Measurements from ENCODE around the gene AIRE.
A peak's percentile ranks its signal among the peaks of the same experiment; 100 is the strongest.

AIRE gene

DNA sequence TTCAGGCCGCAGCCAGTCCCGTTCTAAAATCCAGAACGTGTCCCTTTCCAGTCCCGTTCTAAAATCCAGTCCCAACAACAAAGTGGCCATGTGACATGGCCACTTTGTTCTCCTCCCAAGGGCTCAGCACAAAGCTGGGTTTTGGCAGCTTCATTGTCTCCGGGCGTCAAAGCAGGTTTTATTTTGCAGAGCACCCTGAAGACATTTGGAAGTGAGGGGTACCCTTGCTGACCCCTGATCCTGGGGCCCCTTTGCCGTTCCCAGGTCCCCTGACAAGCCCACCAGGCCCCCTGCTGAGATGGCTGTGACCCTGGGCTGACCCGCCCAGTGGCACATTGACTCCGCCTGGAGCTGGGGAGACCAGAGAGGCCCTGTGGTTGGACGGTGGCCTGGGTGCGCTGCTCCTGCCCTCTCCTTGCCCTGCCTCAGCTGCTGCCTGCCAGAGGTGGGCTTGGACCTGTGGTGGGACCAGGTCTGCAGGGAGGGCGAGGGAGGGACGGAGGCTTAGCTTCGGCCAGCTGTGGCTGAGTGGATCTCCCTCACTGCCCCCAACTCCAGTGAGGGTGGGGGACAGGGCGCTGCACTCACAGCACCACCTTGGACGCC lies 18.4 kb downstream of the AIRE start:
- no peak for FAIRE-seq
- DNase-seq (ENCODE audit: low spot score), result no peak

DNA sequence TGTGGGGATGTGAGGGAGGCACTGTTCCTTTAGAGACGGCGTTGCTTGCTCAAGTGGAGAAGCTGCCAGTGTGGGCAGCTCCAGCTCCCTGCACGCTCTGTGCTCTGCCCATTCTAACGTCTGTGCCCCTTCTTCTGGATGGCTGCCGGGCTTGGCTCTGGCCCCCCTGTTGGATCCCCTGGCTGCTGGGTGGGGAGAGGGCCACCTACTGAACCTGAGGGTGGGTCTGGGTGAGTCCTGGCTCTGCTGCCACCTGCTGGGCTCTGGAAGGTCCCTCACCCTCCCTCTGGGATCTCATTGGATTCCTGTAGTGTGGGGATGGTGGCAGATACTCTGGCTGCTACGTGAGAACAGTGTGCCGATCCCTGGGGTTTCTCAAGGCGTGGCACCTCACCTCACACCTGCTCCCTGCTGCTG lies 19.2 kb downstream of the AIRE start:
- DNase-seq (ENCODE audit: low spot score) (peak; percentile 46), FAIRE-seq (no peak)

DNA sequence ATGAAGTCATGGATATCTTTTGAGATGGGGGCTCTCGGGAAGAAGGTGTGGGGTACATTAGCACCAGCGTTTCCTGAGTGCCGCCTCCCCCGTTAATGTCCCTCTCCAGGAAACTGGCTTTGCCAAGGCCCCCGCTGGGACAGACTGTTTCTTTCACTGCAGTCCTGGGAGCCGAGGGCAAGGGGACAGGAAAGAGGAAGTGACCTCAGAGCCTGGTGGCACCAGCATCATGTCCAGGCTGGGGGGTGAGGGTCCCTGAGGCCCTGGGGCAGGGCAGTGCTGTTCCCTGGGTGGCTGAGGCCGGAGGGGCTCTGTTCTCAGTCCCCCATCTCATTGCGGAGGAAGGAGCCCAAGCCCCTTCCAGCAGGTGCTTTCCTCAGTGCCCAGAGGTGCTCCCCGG lies 20.0 kb downstream of the AIRE start:
- FAIRE-seq (no peak), DNase-seq (ENCODE audit: low spot score) (no peak)

DNA sequence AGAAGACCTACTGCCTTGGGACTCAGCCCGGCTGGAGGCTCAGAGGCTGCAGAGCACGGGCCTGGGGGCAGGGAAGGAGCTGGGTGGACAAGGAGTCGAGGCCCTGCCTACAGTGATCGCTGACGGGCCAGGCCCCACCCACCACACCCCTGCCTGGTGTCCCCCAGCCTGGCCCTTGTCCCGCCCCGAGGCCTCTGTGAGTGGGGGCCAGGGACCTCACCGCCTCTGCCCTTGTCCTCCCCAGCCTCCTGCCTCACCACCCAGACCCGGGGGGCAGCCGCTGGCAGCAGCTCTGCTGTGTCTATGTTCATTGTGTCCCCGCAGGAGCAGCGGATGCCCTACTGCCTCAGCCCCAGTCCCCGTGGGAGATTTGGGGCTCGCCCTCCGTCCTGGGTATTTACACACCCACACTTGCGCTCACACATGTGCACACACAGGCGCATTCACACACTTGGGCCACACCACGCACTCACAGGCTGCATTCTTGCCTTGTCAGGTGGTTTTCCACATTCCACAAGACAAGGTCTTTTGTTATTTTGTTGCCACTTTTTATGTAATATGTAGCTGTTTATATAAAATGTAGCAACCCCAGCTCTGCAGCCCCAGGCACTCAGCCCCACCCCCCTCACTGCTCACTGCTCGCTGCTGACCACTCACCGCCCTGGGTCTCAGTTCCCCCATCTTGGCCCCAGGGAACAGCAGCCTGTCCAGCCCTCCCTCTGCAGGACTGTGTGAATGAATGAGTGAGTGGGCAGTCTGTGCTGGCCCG lies 21.4 kb downstream of the AIRE start:
- no peak for DNase-seq (ENCODE audit: low spot score)
- FAIRE-seq, result no peak

DNA sequence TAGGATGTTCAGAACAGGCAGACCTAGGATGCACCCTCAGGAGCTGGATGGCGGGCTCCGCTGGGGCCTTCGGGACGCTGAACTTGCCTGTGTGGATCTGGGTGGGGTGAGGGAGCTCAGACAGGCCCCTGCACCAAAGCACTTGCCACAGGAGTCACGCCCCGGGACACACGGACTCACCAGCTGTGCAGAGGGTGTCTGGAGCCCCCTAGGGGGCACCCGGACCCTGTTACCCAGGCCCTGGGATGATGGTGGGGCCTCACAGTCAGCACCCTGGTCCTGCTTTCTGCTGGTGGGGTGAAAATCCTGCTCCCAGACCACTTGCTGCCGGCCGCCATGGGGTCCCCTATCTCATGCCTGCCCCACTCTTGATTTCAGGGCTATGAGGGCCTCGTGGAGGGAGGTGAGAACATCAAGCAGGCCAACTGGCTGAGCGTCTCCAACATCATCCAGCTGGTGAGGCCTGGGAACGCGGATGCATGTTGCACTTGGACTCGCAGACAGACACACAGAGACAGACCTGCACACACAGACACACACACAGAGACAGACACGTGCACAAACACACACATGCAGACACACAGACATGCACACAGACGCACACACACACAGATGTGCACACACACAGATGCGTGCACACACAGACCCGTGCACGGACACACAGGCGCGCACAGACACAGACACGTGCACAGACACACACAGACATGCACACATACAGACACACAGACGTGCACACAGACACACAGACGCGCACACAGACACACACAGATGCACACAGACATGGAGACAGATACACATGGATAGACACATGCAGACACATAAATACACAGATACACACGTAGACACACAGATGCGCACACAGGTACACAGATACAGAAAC lies 25.2 kb downstream of the AIRE start:
- DNase-seq (ENCODE audit: low spot score) (no peak), FAIRE-seq (no peak)

DNA sequence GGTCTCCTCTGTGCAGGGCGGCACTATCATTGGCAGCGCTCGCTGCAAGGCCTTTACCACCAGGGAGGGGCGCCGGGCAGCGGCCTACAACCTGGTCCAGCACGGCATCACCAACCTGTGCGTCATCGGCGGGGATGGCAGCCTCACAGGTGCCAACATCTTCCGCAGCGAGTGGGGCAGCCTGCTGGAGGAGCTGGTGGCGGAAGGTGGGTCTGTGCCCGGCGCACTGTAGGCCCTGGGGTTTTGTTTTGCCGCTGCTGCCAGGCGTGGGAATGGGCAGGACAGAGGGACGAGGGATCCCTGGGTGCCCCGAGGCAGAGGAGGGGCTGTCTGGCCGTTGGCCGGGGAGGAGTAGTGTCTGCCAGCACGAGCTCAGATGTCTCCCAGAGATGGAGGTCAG lies 26.4 kb downstream of the AIRE start:
- DNase-seq (ENCODE audit: low spot score), result no peak
- no peak for FAIRE-seq

DNA sequence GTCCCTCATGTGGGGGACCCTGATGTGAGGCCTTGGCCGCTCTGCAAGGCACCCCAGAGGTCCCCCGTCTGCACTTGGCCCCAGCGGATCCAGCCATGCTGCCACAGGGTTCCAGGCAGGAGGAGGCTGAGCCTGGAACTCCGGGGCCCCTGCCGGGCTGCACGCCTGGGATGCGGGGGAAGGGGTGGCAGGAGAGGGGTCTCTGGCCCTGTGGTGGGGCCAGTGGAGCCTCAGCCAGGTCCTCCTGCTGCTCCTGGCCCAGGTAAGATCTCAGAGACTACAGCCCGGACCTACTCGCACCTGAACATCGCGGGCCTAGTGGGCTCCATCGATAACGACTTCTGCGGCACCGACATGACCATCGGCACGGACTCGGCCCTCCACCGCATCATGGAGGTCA lies 27.0 kb downstream of the AIRE start:
- DNase-seq (ENCODE audit: low spot score) (no peak), FAIRE-seq (no peak)

DNA sequence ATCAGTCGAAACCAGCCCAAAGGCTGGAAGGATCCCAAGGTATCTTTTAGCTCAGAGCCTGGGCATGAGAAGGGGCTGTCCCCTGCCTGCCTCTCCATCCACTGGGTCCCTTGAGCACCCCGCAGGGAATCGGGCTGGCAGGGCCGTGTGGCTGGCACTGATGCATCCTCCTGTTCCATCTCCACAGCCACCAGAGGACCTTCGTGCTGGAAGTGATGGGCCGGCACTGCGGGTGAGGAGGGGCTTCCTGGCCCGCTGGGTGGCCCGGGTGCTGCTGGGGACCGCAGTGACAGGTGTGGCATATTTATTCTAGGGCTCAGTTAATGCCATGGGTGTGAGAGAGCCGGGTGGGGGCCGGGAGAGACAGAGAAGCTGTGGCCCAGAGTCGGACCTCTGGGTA lies 27.8 kb downstream of the AIRE start:
- FAIRE-seq (no peak), DNase-seq (ENCODE audit: low spot score) (no peak)

DNA sequence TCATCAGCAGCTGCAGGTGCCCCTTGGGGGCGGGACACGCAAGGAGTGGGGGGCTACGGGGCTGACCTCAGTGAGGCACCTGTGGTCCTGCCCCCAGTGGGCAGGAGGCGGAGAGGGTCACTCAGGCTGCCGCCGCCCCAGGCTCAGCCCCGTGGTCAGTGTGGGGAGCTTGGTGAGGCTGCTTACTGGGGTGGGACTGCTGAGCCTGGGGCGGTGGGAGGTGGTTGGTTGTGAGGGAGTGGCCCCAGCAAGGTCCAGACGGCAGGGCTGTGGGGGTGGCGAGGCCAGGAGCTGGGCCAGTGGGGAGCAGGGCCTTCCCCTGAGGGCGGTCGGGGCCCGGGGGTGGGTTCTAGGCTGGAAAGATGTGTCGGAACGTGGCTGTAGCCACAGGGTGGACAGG lies 28.5 kb downstream of the AIRE start:
- FAIRE-seq (no peak), DNase-seq (ENCODE audit: low spot score) (no peak)

DNA sequence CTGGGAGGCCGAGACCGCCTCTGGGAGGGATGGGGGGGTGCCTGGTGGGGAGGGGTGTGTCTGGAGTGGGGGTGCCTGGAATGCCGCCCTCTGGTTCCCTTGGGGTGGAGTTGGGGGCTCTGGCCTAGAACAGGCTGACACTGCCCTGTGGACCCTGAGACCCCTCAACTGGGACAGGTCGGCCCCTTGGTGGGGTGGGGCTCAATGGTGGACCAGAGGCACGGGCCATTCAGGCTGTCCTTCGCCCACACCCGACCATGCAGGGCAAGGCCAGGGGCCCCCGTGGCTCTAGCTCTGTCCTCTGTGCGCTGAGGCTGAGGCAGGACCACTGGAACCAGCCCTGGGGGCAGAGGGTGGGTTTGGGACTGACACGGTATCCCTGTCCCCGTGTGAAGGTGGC lies 28.9 kb downstream of the AIRE start:
- FAIRE-seq (no peak), DNase-seq (ENCODE audit: low spot score) (no peak)

DNA sequence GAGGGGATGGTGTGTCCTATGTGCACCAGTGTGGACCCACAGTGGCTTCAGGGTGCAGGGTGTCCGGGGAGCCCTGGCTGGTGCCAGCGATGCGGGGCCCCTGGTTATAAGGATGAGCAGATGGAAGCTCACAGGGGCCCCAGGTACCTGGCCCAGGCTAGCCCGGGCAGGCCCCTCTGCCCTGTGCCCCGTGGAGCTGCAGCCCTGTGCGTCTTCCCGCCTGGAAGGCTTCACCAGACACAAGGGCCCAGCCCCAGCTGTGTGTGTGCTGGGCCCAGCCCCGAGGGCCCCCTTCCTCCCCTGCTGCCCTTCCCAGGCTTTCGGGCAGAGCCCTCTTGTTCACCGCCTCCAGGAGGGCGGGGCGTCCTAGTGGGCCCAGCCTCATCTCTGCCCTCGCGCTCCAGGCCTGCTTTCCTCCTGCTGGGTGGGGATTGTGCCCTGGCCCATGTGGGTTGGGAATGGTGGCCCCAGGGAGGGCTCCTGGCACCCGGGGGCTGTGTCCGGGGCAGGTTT lies 30.1 kb downstream of the AIRE start:
- no peak for FAIRE-seq
- DNase-seq (ENCODE audit: low spot score), result no peak

DNA sequence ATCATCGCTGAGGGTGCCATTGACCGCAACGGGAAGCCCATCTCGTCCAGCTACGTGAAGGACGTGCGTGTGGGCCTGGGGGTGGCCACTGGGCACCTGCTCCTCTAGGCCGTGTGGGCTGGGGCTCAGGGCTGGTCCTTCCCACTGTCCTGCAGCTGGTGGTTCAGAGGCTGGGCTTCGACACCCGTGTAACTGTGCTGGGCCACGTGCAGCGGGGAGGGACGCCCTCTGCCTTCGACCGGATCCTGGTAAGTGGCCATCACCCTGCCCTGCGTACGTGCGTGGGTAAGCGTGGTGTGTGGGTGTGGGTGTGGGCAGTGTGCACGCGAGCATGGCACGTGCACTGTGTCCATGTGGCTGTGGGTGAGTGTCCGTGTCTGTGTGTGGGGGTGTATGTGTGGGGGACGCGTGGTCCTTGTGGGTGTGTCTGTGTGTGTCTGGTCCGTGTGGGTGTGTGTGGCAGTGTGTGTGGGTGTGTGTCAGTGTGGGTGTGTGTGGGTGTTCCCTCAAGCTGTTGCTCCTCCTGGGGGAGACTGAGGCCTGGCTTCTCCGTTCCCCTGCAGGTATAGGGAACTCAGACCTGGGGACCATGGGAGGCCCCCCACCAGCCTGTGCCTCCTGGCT lies 30.7 kb downstream of the AIRE start:
- FAIRE-seq (peak; percentile 84), DNase-seq (ENCODE audit: low spot score) (no peak)

DNA sequence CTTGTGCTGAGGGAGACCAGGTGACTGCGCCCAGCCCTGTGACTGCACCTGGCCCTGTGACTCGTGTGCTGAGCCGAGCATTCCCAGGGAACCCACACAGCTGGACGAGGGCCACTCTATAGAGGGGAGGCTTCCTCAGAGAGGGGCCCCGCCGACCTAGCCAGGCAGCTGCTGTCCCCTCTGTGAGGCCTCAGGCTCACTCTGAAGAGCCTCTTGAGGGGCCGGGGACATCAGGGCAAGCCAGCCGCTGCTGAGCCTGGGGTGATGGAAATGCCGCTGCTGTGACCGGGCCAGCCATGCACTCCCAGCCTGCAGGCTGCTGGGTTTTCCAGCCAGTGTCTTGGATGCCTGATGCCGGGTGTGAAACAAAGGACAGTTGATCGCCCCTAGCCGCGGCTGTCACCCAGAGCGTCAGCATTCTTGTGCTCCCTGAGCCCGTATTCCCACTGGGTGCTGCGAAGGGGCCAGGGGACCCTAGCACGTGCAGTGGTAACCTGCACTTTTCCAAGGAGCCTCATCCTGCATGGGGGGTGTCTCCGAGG lies 31.6 kb downstream of the AIRE start:
- FAIRE-seq (no peak), DNase-seq (ENCODE audit: low spot score) (no peak)

DNA sequence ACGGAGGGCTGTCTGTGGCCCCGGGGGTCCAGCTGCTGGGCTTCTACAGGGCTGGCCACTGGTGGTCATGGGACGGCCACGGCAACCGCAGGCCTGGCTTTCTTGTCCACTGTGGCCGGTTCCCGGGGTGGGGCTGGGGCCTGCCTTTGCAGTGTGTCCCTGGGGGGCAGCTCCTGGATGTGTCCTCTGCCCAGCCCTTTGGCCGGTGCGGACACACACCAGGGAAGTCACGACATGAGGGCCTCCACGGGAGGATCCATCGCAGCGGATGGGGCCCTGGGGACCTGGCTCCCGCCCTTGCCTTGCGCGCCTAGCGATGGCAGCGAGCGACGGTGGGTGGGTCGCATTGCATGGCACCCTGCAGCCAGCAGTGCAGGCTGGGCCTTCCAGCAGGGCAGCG lies 32.2 kb downstream of the AIRE start:
- no peak for DNase-seq (ENCODE audit: low spot score)

DNA sequence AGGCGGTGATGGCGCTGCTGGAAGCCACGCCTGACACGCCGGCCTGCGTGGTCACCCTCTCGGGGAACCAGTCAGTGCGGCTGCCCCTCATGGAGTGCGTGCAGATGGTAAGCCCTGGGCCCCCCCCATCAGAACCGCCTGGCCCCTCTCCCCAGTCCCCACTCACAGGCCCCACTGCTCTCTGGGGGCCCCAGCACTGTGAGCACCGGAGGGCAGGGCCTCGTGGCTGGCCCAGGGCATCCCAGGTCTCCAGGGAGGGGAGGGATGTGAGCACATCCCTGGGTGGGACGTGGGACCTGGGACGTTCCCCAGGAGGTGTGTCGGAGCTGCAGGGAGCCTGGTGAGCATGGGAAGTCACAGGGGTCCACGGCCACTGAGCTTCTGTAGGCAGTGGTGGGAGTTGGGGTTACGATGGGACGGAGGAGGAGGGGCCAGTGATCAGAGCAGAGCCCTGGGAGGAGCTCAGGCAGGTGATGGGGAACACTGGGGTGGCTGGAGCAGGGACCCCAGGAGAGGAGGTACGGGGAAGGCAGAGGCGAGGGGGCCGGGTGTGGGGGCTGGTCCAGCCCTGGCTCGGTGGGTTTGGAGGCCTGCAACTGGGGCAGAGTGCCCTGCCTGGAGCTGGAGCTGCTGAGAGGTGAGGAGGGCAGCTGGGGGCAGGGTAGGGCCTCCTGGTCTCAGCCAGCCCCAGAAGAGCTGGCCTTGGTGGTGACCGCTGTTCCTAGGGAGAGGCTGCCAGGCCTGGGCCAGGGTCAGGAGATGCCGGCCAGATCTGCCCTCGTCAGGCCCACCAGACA lies 33.0 kb downstream of the AIRE start:
- DNase-seq (ENCODE audit: low spot score) (no peak), FAIRE-seq (no peak)

More for the DNA sequence above, 32.2 kb downstream of the AIRE start:
- no peak for FAIRE-seq

DNA sequence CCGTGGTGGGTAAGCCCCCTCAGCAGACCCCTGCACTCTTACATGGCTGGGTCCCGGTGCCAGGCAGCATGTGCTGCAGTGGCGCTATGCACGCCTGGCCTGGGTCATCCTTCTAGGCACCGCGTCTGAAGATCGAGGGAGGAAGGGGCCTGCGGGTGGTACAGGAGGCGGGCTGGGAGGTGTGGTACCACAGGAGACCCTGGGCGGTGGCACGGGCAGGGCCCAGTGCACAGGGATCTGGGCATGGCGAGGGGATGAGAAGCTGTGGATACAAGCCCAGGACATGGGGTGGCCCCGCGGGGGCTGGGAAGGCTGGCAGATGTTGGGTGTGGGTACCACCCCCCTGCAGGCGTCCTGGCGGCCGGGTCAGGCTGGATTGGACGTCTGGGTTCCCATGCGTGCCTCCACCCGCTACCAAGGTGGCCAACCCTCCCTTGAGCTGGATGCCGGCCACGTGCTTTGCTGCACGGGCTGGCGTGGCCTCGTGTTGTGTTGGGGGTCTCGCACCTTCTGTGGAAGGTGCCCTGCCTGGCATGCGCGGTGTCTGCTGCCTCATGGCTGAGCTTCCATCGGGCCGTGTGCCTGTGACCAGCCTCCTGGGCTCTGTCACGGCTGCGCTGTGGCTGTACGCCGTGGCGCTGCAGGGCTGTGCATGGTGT lies 33.9 kb downstream of the AIRE start:
- FAIRE-seq, result no peak

DNA sequence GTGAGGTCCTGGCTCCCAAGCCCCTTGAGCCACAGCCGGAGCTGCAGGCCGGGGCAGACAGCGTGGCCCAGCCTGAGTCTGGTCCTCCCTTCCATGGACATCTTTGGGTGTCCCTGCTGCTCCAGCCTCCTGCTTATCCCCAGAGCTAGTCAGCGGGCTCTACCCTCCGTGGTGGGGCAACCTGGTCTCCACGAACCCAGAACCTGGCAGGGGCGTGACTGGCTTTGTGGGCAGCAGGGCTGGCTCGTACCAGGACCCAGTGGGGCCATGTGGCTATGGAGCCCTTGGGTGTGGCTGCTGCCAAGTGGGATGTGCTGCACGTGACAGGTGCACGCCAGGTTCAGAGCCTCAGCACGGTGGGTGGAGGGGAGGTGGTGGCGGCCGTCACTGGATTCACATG lies 35.2 kb downstream of the AIRE start:
- DNase-seq (ENCODE audit: low spot score) (no peak), FAIRE-seq (no peak)

More for the DNA sequence above, 33.9 kb downstream of the AIRE start:
- DNase-seq (ENCODE audit: low spot score), result no peak

DNA sequence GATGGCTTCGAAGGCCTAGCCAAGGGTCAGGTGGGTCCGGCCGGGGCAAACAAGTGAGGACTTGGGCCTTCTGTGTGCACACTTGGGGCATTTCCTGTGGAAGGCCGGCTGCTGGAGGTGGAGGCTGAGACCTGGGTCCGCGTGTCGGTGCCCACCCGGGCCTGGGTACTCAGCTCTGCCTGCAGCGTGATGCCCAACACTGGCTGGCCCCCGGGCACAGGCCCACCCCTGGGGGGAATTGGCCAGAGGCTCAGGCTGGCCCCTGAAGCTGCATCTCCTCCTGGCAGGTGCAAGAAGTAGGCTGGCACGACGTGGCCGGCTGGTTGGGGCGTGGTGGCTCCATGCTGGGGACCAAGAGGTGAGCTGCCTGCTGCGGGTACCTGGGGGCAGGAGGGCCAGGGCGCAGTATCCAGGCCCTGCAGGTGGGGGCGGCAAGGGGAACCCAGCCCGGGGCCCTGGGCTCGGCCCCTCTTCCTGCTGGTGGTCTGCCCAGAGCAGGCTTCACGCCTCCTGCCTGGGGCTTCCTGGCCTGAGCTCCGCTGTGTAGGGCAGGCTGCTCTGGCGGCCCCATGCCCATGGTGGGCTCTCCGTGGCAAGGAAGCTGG lies 36.3 kb downstream of the AIRE start:
- FAIRE-seq, result no peak

DNA sequence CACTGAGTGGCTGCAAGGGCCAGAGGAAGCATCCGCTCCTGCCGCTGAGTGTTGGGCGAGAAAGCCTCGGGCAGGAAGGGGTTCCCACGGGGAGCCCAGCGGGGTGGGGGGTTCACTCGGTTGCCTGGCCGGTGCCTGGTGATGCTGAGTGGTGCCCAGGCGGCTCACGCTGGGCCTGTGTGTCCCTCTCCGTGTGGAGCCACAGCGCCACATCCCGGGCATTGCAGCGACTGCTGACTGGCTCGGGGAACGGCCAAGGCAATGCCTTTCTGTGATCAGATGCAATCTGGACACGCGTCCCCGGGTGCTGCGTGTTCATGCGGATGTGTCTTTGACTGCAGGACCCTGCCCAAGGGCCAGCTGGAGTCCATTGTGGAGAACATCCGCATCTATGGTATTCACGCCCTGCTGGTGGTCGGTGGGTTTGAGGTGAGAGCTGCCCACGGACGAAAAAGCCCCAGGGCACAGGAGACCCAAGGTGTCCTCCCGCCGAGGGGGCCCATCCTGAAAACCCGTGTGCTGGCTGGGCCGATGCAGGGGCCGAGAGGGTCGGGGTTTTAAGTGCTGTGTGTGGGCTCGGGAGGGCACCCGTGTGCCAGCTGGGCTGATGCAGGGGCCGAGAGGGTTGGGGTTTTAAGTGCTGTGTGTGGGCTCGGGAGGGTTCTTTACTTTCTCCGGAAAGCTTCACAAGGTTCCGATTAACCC lies 37.1 kb downstream of the AIRE start:
- no peak for FAIRE-seq
- DNase-seq (ENCODE audit: low spot score), result no peak

More for the DNA sequence above, 36.3 kb downstream of the AIRE start:
- DNase-seq (ENCODE audit: low spot score), result no peak
